Activated naive CD4-positive, alpha-beta T cell treated with anti-CD3 and anti-CD28 coated beads, Interleukin-2, amount 50 U/mL, for 72 hours (primary cell): ENCODE results near the gene PIAS1. TPM values are rescaled to one million over a fixed set of nuclear protein-coding genes. Genes with fewer than 3 reads are reported as not detected.
"Not testable (repeated sequence)": the region's sequence is repeated elsewhere in the genome, so short reads cannot be mapped to it uniquely, and the experiment has no call there.

Experiments used
- ATAC-seq, 2 donors: fragments of 150-1000 bp; cut with Tn5 transposase; 2 replicates each; pipeline ENCODE4 v1.10.0; 2021; ENCODE audit warnings: mild to moderate bottlenecking in 2 of 2, moderate library complexity in 2 of 2
- DNase-seq, 2 donors: peaks; one replicate each; pipeline ENCODE4 v3.0.0; 2021 to 2022; ENCODE audit warnings: low spot score in 2 of 2
- H3K27ac Mint-ChIP-seq, 2 donors: one replicate each; pipeline ENCODE4 v1.8.0; 2022; ENCODE audit warnings: mild to moderate bottlenecking in 2 of 2, mixed read lengths in 2 of 2
- H3K36me3 Mint-ChIP-seq, 2 donors: one replicate each; pipeline ENCODE4 v1.8.0; 2022; ENCODE audit warnings: mixed read lengths in 2 of 2
- H3K9me3 Mint-ChIP-seq, 2 donors: one replicate each; pipeline ENCODE4 v1.8.0; 2022; ENCODE audit warnings: mixed read lengths in 2 of 2
- total RNA-seq, 2 donors: library from RNA; stranded (reverse); gene quantifications; one replicate each; pipeline ENCODE4 v1.2.3, GENCODE V29; 2022

The PIAS1 gene
- total RNA-seq, 2 donors from 2014 or later, result 43.6 to 43.9 TPM

- DNase-seq (peak; percentile 57 to 71), ATAC-seq (peak; percentile 65 to 71)
- Mint-ChIP-seq H3K9me3 (peaks cover 0 to 7% of the 10 kb centered on the region in 2 donors), H3K36me3 (peaks cover 10 to 14% of the 10 kb centered on the region in 2 donors), H3K27ac (peak overlapping the region; percentile 83 to 96)
Observed at GRCh38 chr15:68055224-68055705, 1.1 kb downstream of the PIAS1 start.

- H3K36me3 Mint-ChIP-seq, result peaks cover 10 to 14% of the 10 kb centered on the region in 2 donors
- ATAC-seq (no peak), DNase-seq (no peak)
- H3K27ac Mint-ChIP-seq, result peak overlapping the region in 1 of 2 donors; percentile 83
- H3K9me3 Mint-ChIP-seq, result peaks cover 0 to 7% of the 10 kb centered on the region in 2 donors
Observed at GRCh38 chr15:68056097-68056865, 2.2 kb downstream of the PIAS1 start.

DNA sequence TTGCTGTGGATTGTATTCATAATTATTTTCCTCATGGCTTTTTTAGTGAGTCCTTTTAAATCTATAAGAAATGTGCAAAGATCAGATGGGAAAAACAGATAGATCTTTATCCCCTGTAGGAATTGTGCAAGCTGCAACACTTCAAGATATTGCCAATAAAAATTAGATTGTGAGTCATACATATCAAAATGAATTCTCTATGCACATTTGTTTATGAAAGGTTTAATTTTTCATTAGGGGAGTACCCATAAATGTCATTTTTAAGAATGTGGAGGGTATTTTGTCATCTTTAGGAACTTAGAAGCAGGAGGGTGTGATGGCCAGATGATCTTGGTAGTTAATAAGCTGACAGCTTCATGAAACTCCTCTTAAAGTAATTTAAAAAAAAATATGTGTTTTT is 2.9 kb downstream of the PIAS1 start:
- DNase-seq, result no peak
- H3K9me3 Mint-ChIP-seq, result peaks cover 0 to 7% of the 10 kb centered on the region in 2 donors
- H3K36me3 Mint-ChIP-seq, result peaks cover 10 to 14% of the 10 kb centered on the region in 2 donors

DNA sequence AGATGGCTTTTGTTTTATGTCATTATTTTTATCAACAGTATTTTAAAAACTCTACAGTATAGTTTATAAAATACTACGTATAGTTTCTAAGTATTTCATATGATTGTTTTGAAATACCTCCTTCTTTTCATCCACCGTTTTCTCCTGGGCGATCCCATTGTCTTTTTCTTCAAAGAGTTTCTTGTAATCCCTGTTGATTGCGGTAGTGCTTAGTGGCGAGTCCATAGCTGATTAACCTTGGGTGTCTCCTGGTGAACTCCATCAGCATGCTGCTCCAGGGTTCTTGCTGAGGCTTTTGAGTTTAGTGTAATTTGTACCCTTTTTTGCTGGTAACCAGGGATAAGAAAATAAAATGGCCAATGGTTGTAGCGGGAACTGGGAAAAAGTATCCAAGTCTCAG is 3.6 kb downstream of the PIAS1 start:
- no peak for DNase-seq
- Mint-ChIP-seq H3K9me3 (peaks cover 0 to under 1% of the 10 kb centered on the region in 2 donors), H3K36me3 (peaks cover 5 to 8% of the 10 kb centered on the region in 2 donors), H3K27ac (no peak overlapping the region)
- no peak for ATAC-seq

More for the DNA sequence above, 2.9 kb downstream of the PIAS1 start:
- no peak overlapping the region for H3K27ac Mint-ChIP-seq
- no peak for ATAC-seq

GRCh38 chr15:68058970-68059369 is 4.9 kb downstream of the PIAS1 start:
- H3K27ac Mint-ChIP-seq, ATAC-seq, DNase-seq, H3K36me3 Mint-ChIP-seq, H3K9me3 Mint-ChIP-seq: not testable (repeated sequence)

DNA sequence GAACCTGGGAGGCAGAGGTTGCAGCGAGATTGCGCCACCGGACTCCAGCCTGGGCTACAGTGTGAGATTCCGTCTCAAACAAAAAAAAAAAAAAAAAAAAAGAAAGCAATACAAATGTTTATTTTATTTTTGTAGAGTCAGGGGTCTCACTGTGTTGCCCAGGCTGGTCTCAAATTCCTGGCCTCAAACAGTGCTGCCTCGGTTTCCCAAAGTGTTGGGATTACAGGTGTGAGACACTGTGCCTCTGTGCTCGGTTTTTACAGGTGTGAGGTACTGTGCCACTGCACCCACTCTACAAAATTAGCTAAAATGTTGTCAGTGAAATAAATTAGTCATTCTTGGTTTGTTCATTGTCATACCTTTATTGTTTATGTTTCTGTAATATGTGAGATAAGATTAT is 5.5 kb downstream of the PIAS1 start:
- H3K36me3 Mint-ChIP-seq, result no peaks in the 10 kb centered on the region
- H3K9me3 Mint-ChIP-seq, result no peaks in the 10 kb centered on the region
- no peak for DNase-seq
- H3K27ac Mint-ChIP-seq, result no peak overlapping the region
- no peak for ATAC-seq

DNA sequence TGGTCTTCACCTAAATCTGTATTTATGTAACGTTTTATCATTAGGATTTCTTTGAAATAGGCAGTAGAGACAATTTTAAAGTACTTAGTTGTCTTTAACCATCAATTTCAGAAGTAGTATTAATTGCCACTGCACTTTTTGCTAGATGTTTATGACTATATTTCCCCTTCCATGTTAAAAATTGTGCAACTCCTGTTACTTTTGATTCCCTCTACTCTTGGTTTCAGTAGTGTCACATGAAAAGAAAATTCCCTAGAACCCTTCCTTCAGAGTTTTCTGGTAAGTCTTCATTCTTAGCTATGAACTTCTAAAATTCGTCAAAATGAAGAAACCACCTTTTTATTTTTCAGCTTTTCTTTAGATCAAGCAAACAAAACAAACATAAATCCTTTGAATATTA is 7.1 kb downstream of the PIAS1 start:
- DNase-seq (no peak), ATAC-seq (no peak)
- no peaks in the 10 kb centered on the region for H3K36me3 Mint-ChIP-seq
- H3K9me3 Mint-ChIP-seq, result no peaks in the 10 kb centered on the region
- no peak overlapping the region for H3K27ac Mint-ChIP-seq

DNA sequence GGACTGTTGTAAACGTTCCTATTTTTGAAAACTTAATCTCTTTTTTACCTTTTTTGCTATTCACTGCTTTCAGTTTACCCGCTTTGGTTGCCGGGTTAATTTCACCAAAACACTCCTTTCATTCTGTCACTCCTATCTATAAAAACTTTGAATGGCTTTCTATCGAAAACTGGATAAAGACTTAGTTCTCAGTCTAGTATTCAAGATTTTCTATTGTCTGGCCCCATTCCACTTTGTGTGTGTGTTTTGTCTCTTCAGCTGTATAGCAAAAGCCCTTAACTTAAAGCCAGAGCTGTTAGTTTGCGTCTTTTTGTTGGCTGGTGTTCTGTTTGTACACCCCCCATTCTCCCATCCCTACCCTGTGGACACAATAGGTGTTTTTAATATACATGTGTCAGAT is 7.5 kb downstream of the PIAS1 start:
- DNase-seq, result no peak
- no peak for ATAC-seq
- Mint-ChIP-seq H3K36me3 (no peaks in the 10 kb centered on the region), H3K27ac (no peak overlapping the region), H3K9me3 (no peaks in the 10 kb centered on the region)

GRCh38 chr15:68062214-68062613 is 8.1 kb downstream of the PIAS1 start:
- ATAC-seq (no peak), DNase-seq (no peak)
- Mint-ChIP-seq H3K36me3 (no peaks in the 10 kb centered on the region), H3K27ac (no peak overlapping the region), H3K9me3 (no peaks in the 10 kb centered on the region)

DNA sequence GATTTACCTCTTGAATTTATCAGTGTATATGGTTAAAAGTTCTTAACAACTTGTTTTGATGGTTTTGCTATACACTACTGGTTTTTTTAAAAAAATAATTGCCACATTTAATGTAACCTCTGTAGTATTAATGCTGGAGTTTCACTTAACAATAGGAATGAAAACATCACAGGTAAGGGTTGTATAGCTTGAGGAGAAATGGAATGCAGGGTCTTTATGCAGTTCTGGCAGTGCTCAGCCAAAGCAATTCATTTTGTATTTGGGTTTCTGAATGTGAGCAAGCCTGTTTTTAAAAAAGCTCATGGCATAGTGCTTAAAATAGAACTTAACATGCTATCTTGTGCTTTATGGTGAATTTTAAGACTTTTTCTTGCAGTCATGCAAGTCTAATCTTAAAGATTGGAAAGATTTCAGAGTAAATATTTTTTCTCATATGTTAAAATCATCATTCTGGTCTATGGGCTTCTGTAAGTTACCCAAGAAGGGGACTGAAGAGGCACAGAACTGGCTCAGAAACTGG is 8.9 kb downstream of the PIAS1 start:
- Mint-ChIP-seq H3K9me3 (no peaks in the 10 kb centered on the region), H3K27ac (no peak overlapping the region)
- DNase-seq, result no peak

DNA sequence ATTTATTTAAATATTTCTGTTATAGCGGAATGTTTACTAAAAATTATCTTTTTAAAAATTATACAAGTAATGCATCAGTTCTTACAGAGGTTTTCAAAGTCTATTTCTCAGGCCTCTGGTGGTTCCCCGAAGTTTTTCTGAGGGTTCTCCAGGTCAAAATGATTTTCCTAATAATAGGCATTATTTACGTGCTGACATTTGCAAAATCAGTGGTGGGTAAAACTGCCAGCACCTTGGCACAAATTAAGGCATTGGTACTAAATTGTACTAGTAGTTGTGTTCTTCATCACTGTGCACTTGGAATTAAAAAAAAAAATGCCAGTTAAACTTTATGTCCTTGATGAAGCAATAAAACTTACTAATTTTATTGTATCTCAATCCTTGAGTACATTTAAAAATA is 9.5 kb downstream of the PIAS1 start:
- no peak overlapping the region for H3K27ac Mint-ChIP-seq
- ATAC-seq, result no peak
- no peaks in the 10 kb centered on the region for H3K9me3 Mint-ChIP-seq
- DNase-seq, result no peak
- H3K36me3 Mint-ChIP-seq, result no peaks in the 10 kb centered on the region

More for the DNA sequence above, 8.9 kb downstream of the PIAS1 start:
- H3K36me3 Mint-ChIP-seq, result no peaks in the 10 kb centered on the region
- no peak for ATAC-seq

- no peaks in the 10 kb centered on the region for H3K9me3 Mint-ChIP-seq
- no peaks in the 10 kb centered on the region for H3K36me3 Mint-ChIP-seq
- H3K27ac Mint-ChIP-seq, result no peak overlapping the region
- ATAC-seq, result no peak
- DNase-seq, result no peak
Observed at GRCh38 chr15:68073576-68074288, 19.6 kb downstream of the PIAS1 start.

- no peaks in the 10 kb centered on the region for H3K36me3 Mint-ChIP-seq
- no peak overlapping the region for H3K27ac Mint-ChIP-seq
- no peaks in the 10 kb centered on the region for H3K9me3 Mint-ChIP-seq
- DNase-seq (no peak), ATAC-seq (no peak)
Observed at GRCh38 chr15:68075764-68076385, 21.8 kb downstream of the PIAS1 start.

DNA sequence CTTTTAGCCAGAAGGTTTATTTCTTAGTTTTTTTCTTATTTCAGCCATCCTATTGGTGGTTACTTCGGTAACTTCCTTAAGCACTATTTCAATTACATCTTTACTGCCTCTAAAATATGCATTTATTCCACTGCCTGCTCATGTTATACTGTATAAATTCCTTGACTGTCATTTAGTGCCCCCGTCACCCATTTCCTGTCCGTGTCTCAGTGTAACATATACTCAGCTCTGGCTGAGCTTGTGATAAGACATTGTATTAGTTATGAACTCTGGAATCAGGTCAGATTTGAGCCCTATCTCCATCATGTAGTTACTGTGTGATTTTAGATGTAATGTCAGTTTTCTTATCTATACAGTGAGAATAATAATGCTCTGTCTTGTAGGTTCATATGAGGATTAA is 24.2 kb downstream of the PIAS1 start:
- Mint-ChIP-seq H3K9me3 (no peaks in the 10 kb centered on the region), H3K36me3 (no peaks in the 10 kb centered on the region), H3K27ac (no peak overlapping the region)
- ATAC-seq, result no peak
- no peak for DNase-seq

- no peaks in the 10 kb centered on the region for H3K9me3 Mint-ChIP-seq
- DNase-seq, result no peak
- ATAC-seq, result no peak
- H3K36me3 Mint-ChIP-seq, result no peaks in the 10 kb centered on the region
- H3K27ac Mint-ChIP-seq, result no peak overlapping the region
Observed at GRCh38 chr15:68080334-68080733, 26.2 kb downstream of the PIAS1 start.

DNA sequence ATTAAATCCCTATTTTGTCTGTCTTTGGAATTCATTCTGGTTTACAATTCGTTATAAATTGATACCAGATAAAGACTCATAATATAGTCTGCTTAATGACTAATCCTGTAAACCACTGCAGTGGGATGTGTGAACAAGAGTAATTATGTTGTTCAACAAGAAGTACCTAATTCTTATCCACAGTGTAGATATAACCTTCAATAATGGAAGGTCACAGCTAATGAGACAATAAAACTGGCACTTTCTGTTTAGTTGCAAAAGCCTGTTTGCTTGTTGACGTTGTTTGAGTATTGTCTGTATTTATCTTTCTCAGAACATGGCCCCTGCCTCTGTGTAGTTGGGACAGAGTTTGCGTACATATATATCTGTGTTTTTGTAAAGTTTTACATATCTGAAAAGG is 26.7 kb downstream of the PIAS1 start:
- no peak for ATAC-seq
- DNase-seq, result no peak

More for the DNA sequence above, 26.7 kb downstream of the PIAS1 start:
- Mint-ChIP-seq H3K36me3 (no peaks in the 10 kb centered on the region), H3K9me3 (no peaks in the 10 kb centered on the region), H3K27ac (no peak overlapping the region)
